GM12872 (cell line): Measurements from ENCODE around the gene HOMER1.

Experiments
- CTCF ChIP-seq: IDR thresholded peaks from 3 replicates; pipeline ENCODE4 v1.5.1; 2011; ENCODE audit warnings: low read depth, mild to moderate bottlenecking, low read length, moderate library complexity; ENCODE audit not compliant: insufficient read depth

Gene HOMER1

GRCh38 chr5:79386679-79387078 is 127.3 kb downstream of the HOMER1 start:
- TF ChIP-seq CTCF, result no peak

GRCh38 chr5:79378510-79379186 is 135.3 kb downstream of the HOMER1 start:
- no peak for TF ChIP-seq CTCF

- TF ChIP-seq CTCF, result no peak
These were observed 156.5 kb downstream of the HOMER1 start for GRCh38 chr5:79357398-79357797.

- TF ChIP-seq CTCF, result no peak
These were observed 164.1 kb downstream of the HOMER1 start for GRCh38 chr5:79349881-79350280.

GRCh38 chr5:79349047-79349446 is 164.9 kb downstream of the HOMER1 start:
- no peak for TF ChIP-seq CTCF

- TF ChIP-seq CTCF, result no peak
These were observed 167.5 kb downstream of the HOMER1 start for GRCh38 chr5:79346420-79346824.

GRCh38 chr5:79333852-79334557 is 179.9 kb downstream of the HOMER1 start:
- no peak for TF ChIP-seq CTCF
